ENCODE measurements around the gene ERGIC1. TPM values are rescaled to one million over a fixed set of nuclear protein-coding genes. Genes with fewer than 3 reads are reported as not detected.

ERGIC1 gene
- total and polyA plus RNA-seq, 12 donors, result 71.9 to 450 (median 248) TPM

DNA sequence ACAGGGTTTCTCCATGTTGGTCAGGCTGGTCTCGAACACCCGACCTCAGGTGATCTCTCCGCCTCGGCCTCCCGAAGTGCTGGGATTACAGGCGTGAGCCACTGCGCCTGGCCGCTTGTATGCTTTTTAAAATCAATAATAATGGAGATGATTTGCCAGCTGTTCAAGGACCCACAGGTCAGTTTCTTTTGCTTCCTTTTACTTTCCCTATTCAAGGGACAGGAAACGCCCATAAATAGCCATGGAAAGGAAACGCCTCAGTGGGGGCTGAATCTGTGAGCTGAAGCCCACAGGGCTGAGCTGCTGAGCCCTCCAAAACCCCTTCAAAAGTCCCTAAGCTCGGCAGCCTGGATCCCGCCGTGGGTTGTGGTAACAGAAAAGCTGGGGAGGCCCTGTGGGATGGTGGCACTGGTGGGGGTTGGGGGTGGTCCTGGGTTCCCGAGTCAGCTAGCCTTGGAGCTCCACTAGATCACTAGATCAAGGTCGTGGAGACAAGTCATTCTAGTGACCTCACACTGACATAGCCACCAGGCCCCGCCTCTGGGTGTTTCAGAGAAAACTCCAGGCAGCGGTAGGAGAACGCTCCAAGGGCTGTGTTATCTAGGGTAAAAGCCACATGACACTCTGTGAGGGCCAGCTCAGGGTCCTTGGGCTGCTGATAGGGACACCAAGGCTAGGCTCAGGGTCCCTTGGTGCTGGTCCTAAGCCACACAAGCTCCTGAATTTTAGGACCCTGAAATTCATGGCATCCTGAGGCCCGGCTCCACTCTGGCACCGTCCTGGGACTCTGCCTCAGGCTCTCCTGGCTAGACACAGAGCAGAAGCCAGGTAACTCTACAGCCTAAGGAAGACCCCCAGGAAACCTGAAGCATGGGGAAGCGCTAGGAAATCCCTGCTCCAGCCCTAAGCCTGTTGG lies 45.0 kb upstream of the ERGIC1 start:
- Histone ChIP-seq H3K36me3 (replicated peaks in 1 of 2) (no peaks in the 10 kb centered on the region), H3K4me1 (replicated peaks in 1 of 2) (peaks cover 24 to 35% of the 10 kb centered on the region in 2 donors), H3K27me3 (no peaks in the 10 kb centered on the region), H3K27ac (peak overlapping the region; percentile 86 to 95 (median 93)), H3K4me3 (peak overlapping the region in 1 of 4 donors; percentile 17), H3K9me3 (replicated peaks in 1 of 3) (no peaks in the 10 kb centered on the region)
- TF ChIP-seq, protein P1, sequence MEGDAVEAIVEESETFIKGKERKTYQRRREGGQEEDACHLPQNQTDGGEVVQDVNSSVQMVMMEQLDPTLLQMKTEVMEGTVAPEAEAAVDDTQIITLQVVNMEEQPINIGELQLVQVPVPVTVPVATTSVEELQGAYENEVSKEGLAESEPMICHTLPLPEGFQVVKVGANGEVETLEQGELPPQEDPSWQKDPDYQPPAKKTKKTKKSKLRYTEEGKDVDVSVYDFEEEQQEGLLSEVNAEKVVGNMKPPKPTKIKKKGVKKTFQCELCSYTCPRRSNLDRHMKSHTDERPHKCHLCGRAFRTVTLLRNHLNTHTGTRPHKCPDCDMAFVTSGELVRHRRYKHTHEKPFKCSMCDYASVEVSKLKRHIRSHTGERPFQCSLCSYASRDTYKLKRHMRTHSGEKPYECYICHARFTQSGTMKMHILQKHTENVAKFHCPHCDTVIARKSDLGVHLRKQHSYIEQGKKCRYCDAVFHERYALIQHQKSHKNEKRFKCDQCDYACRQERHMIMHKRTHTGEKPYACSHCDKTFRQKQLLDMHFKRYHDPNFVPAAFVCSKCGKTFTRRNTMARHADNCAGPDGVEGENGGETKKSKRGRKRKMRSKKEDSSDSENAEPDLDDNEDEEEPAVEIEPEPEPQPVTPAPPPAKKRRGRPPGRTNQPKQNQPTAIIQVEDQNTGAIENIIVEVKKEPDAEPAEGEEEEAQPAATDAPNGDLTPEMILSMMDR (IDR thresholded peaks at IDR 0.05), result no peak
- peak in 1 of 2 donors; percentile 60 for TF ChIP-seq POLR2A (IDR thresholded peaks at IDR 0.05)
- intact Hi-C loops (cut with DNase I), result no loop called here
- peak; percentile 86 to 95 (median 93) for DNase-seq
- WGBS, 4 donors, result 20 to 27% (median 24%) methylated on average over 16 to 21 of the region's 21 CpGs

DNA sequence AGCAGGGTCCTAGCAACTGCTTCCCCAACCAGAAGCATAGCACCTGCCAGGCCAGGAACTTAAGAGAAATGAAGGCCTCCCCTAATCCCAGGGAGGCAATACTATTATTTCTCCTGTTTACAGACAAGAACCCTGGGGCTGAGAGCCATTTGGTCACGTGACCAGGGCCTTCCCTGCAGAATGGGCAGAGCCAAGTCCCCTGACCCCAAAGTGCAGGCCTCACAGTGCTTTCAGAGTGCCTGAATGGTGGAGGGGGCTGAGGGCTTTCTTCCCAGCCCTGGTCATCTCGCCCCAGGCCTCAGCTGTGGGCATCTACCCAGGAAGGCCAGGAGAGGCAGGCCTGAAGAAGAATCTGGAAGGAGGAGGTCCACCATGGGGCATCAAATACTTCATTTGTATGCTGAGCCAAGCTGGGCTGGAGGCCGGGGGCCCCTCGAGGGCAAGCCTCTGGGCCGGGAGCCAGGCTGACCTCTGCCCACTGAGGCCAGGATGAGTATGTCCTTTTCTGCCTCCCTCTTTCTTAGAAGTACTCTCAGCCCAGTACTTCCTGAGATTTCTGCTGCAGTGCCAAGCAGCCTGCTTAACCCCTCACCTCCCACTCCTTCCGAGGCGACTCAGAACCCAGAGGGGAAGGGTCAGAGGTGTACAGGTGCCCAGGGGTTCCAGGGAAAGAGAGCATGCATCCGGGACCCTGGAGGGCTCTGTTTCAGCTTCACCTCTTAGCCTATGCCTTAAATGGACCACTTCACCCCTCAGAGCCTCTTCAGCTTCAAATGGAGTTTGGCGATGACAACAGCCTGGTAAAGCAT lies 44.2 kb upstream of the ERGIC1 start:
- H3K36me3 ChIP-seq (replicated peaks in 1 of 2), result no peaks in the 10 kb centered on the region
- 45 to 49% (median 45%) methylated on average over 8 to 9 of the region's 9 CpGs for WGBS, 4 donors
- H3K4me1 ChIP-seq (replicated peaks in 1 of 2), result peaks cover 24 to 43% of the 10 kb centered on the region in 2 donors
- TF ChIP-seq, protein P1 (IDR thresholded peaks at IDR 0.05), result no peak
- TF ChIP-seq POLR2A (IDR thresholded peaks at IDR 0.05), result no peak
- no peak overlapping the region for H3K4me3 ChIP-seq
- H3K9me3 ChIP-seq (replicated peaks in 1 of 3), result no peaks in the 10 kb centered on the region
- DNase-seq, result peak in 5 of 7 donors; percentile 38 to 74 (median 52)
- intact Hi-C loops (cut with DNase I), result no loop called here
- H3K27ac ChIP-seq, result peak overlapping the region; percentile 86 to 95 (median 93)
- H3K27me3 ChIP-seq, result no peaks in the 10 kb centered on the region

DNA sequence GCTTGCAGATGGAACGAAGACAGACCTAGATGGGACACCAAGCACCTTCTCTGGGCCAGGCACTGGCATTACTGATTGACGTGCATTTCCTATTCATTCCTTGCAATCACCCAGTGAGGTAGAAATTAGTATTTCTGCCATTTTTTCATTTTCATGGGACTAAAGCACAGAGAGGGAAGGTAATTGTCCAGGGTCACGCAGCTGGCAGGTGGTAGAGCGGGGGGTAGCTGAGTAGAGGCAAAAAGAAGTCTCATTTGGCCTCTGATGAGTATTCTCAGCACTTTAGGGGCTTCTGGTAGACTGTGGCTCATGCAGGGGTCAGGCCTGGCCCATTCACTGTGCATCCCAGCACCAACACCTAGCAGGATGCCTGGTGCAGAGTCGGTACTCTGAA lies 43.6 kb upstream of the ERGIC1 start:
- no peak overlapping the region for H3K4me3 ChIP-seq
- DNase-seq, result peak in 1 of 7 donors; percentile 41
- peaks cover 24 to 48% of the 10 kb centered on the region in 2 donors for H3K4me1 ChIP-seq (replicated peaks in 1 of 2)
- intact Hi-C loops (cut with DNase I), result no loop called here
- WGBS, 4 donors, result 72 to 78% (median 76%) methylated on average over 5 of the region's 5 CpGs
- peak overlapping the region in 4 of 5 donors; percentile 86 to 95 (median 92) for H3K27ac ChIP-seq
- H3K9me3 ChIP-seq (replicated peaks in 1 of 3), result no peaks in the 10 kb centered on the region
- no peaks in the 10 kb centered on the region for H3K36me3 ChIP-seq (replicated peaks in 1 of 2)
- H3K27me3 ChIP-seq, result no peaks in the 10 kb centered on the region
- TF ChIP-seq, protein P1 (IDR thresholded peaks at IDR 0.05), result no peak
- TF ChIP-seq POLR2A (IDR thresholded peaks at IDR 0.05), result no peak

DNA sequence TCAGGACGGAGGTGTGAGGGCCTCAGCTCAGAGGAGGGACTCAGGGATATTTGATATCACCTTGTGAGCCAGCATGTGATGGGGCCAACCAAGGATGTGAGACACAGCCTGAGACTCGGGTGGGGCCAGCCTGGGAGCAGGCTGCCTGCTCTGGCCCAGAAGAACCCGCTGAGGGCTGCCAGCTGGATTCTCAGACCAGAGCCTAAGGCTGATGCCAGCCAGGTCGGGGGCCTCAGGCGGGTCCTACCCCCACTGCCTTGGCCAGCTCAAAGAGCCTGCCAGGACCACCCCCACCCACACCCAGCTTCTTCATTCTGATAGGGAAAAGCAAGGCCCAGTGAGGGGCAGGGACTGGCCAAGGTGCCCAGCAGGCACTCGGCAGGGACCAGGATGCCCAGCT lies 42.8 kb upstream of the ERGIC1 start:
- Histone ChIP-seq H3K27me3 (no peaks in the 10 kb centered on the region), H3K9me3 (replicated peaks in 1 of 3) (no peaks in the 10 kb centered on the region), H3K4me3 (no peak overlapping the region), H3K4me1 (replicated peaks in 1 of 2) (peaks cover 24 to 52% of the 10 kb centered on the region in 2 donors), H3K27ac (peak overlapping the region in 1 of 5 donors; percentile 66), H3K36me3 (replicated peaks in 1 of 2) (no peaks in the 10 kb centered on the region)
- WGBS, 4 donors, result 85 to 93% (median 91%) methylated on average over 3 to 6 of the region's 6 CpGs
- intact Hi-C loops (cut with DNase I), result no loop called here
- no peak for TF ChIP-seq POLR2A (IDR thresholded peaks at IDR 0.05)
- TF ChIP-seq, protein P1 (IDR thresholded peaks at IDR 0.05), result no peak
- peak in 2 of 7 donors; percentile 12 to 47 for DNase-seq

Data from adrenal gland (tissue), 12 donors.